Globus pallidus (tissue), 1 donor: ENCODE results near the gene PTPRN2.
"Not testable (repeated sequence)": the region's sequence is repeated elsewhere in the genome, so short reads cannot be mapped to it uniquely, and the experiment has no call there.

ENCODE experiments used
- DNase-seq: peaks from one replicate; pipeline ENCODE4 v3.0.0-alpha.2; 2015; ENCODE audit warnings: low spot score

Gene PTPRN2

DNA sequence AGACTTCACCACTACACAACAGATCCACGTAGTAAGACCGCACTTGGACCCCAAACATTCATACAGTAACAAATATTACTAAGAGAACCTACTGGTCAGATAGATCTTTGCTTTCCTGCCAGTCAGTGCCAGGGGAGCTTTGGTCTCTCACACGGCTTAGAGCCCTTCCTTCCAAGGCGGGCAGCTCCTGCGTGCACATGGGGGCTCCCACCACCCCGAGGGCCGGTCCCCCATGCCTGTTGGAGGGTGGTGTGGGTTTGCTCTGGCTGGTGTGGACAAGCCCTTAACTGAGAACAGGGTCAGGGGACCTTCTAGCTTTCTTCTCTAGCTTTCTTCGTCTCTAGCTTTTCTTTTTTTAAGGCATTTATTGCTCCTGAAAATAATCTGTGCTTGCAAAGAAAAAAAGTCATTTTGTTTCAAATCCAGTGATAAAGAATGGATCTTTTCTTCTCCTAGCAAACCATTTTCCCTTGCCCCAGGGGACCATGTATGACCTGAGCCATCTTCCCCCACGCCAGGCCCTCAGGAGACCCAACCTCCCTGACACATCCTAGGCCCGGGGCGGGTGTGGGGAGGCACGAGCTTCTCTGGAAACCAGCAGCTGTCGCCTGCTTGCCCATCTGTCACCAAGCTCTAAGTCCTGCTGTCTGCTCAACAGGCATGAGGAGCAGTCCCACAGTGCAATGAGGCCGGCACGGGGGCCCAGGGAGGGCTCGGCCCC lies 591.1 kb downstream of the PTPRN2 start:
- DNase-seq, result no peak

DNA sequence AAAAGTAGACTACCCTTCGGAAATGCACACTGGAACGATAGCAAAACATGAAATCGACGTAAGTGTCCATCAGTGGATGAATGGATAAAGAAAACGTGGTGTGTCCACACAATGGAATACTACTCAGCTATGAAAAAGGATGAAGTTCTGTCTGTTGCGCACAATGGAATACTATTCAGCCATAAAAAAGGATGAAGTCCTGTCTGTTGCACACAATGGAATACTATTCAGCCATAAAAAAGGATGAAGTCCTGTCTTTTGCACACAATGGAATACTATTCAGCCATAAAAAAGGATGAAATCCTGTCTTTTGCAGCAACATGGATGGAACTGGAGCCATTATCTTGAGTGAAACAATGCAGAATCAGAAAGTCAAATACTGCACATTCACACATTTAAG lies 591.8 kb downstream of the PTPRN2 start:
- DNase-seq, result no peak

DNA sequence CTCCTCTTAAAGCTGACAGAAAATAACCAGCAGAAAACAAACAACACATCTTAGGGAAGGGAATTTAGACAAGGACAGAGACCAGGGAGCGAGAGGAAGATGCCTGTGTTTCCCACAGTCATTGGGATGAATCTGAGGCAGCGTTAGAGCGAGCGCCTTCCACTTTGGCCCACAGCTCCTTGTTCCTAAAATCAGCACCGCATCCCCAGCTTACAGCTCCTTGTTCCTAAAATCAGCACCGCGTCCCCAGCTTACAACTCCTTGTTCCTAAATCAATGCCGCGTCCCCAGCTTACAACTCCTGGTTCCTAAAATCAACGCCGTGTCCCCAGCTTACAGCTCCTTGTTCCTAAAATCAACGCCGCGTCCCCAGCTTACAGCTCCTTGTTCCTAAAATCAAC lies 593.3 kb downstream of the PTPRN2 start:
- DNase-seq, result no peak

- DNase-seq, result no peak
Observed at GRCh38 chr7:157993406-157994105, 594.1 kb downstream of the PTPRN2 start.

GRCh38 chr7:157992511-157993160 lies 595.0 kb downstream of the PTPRN2 start:
- no peak for DNase-seq

DNA sequence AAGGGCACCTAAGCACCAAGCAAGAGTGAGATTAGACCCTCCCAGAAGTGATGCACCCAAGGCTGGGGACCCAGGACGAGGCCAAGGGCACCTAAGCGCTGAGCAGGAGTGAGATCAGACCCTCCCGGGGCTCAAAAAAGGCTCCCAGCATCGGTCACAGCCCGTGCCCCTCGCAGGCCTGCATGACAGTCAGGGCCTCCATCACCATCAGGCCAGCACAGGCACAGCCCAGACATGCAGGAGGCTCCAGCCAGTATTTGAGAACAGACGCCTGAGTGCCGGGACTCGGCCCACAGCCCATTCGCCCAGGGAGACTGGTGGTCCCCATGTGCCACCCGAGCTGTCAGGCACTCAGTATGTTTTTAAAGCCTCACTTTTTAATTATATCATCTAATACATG lies 595.9 kb downstream of the PTPRN2 start:
- no peak for DNase-seq

- no peak for DNase-seq
Observed at GRCh38 chr7:157991351-157991750, 596.3 kb downstream of the PTPRN2 start.

DNA sequence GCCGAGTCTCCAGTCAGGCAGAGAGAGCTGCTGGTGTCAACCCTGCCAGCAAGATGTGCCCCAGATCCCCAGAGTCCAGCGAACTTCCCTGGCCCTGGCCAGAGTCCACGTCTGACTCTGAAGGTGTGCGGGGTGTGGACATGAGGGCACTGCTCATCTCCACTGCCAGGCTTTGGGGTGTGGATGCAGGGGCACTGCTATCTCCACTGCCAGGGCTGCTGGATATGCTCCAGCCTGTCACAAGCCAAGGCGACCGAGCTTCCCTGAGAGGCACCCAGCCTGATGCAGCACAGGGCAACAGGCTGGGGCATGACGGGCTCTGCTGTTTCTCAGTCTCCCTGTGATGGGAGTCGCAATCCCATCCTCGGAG lies 596.8 kb downstream of the PTPRN2 start:
- DNase-seq, result no peak

- DNase-seq, result no peak
Observed at GRCh38 chr7:157990226-157990880, 597.3 kb downstream of the PTPRN2 start.

GRCh38 chr7:157989589-157989988 lies 598.0 kb downstream of the PTPRN2 start:
- no peak for DNase-seq

GRCh38 chr7:157987906-157988305 lies 599.7 kb downstream of the PTPRN2 start:
- DNase-seq, result no peak

- no peak for DNase-seq
Observed at GRCh38 chr7:157986051-157986450, 601.6 kb downstream of the PTPRN2 start.

- no peak for DNase-seq
Observed at GRCh38 chr7:157985636-157986035, 602.0 kb downstream of the PTPRN2 start.

DNA sequence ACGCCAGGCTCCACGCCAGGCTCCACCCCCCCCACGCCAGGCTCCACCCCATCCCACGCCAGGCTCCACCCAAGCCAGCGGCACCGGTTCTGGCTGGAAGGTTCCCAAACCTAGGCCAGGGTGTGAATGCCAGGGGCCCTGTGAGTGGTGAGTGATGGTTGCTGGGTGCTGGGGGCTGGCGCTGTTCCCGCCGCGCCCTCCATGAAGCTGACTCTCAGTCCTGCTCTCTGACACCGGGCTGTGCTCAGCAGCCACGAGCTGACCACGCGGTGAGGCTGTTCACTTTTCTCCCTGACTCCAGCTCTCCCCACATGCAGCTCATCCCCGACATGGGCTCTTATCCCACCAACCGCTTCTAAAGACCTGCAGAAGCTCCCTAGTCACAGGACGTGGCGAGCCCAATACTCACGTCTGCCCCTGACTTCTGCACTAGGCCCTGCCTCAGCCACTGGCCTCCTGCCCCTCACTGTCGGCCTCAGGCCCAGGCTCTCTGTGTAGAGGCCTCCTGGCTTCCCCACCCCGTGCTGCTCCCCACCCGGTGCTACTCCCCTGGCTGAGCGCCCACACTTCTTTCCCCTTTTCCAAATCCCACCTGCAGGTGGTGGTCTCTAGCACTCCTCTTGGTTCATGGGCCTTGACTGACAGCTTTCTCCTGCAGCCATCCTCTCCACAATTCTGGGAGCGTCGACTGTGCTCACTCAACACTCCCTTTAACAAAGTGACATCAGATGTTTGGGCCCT lies 603.0 kb downstream of the PTPRN2 start:
- no peak for DNase-seq

GRCh38 chr7:157983502-157984422 lies 603.9 kb downstream of the PTPRN2 start:
- no peak for DNase-seq

DNA sequence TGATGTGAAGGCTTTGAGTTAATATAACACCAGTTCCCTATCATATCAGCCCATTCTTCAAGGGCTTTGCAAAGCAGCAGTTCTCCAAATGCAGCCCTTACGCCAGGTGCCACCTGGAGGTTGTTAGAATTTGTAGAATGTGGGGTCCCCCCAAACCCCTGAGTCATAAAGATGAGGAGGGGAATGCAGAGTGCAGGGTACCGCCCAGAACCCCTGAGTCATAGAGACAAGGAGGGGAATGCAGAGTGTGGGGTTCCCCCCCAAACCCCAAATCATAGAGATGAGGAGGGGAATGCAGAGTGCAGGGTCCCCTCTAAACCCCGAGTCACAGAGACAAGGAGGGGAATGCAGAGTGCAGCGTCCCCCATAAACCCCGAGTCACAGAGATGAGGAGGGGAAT lies 605.8 kb downstream of the PTPRN2 start:
- no peak for DNase-seq

GRCh38 chr7:157980774-157981173 lies 606.8 kb downstream of the PTPRN2 start:
- no peak for DNase-seq

DNA sequence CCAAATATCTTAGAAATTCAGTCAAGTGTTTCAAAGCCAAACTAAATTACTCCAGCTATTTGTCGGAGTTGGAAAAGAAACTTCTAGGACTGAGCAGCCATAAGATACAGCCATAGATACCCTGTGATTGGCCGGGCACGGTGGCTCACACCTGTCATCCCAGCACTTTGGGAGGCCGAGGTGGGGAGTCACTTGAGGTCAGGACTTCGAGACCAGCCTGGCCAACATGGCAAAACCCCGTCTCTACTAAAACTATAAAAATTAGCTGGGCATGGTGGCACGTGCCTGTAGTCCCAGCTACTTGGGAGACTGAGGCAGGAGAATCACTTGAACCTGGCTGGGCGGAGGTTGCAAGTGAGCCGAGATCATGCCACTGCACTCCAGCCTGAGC lies 607.3 kb downstream of the PTPRN2 start:
- not testable (repeated sequence) for DNase-seq

DNA sequence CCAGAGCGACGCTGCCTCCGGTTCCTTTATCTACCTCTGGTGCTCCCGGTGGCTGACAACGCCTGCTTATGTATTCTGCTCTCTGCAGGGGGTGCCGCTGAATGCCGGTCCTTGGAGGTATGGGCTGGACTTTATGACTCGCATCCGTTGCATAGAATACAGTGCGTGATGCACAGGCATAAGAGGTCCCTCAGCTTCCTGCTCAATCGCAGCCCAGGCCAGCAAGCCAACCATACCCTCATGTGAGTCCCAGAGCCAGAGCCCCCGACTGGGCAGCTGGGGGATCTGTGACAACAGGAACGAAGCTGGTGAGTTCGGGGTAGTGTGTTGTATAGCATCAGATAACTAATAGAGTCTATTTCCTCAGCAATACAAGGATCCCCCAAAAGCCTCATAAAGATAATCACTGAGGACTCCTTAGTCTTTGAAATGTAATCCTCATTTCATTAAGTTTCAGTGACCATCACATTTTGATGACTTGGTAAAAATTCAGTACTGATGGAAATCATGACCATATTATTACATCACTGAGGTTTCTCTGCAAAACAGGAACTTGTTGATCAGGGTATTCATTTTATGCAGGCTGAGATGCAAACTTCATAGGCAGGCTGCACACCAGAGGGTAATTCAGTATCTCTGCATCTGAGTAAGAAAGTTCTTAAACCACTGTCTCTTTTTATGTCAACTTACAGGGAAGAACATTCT lies 607.8 kb downstream of the PTPRN2 start:
- no peak for DNase-seq

- no peak for DNase-seq
Observed at GRCh38 chr7:157978766-157979165, 608.9 kb downstream of the PTPRN2 start.
